ENCODE measurements around the gene ZNF425. TPM values are rescaled to one million over a fixed set of nuclear protein-coding genes. Genes with fewer than 3 reads are reported as not detected.

Gene ZNF425
- total RNA-seq = 7.0 to 7.3 TPM (median 7.2 TPM) in 3 replicates

GRCh38 chr7:149125863-149126661 lies at the start of gene ZNF425:
Gene ZNF425 (minus strand): TSS chr7:149126324. CDS start chr7:149126213, 111 bp downstream.
- Mint-ChIP-seq H3K4me1 (peaks cover 26% of the 10 kb centered on the region), H3K27ac (peak within 1 kb of the TSS; percentile 99), H3K27me3 (ENCODE audit: low read depth) (no peaks in the 10 kb centered on the region), H3K36me3 (peaks cover 12% of the 10 kb centered on the region), H3K9me3 (peaks cover 7% of the 10 kb centered on the region), H3K4me3 (peak within 1 kb of the TSS; percentile 96)
- TF ChIP-seq, protein P1, sequence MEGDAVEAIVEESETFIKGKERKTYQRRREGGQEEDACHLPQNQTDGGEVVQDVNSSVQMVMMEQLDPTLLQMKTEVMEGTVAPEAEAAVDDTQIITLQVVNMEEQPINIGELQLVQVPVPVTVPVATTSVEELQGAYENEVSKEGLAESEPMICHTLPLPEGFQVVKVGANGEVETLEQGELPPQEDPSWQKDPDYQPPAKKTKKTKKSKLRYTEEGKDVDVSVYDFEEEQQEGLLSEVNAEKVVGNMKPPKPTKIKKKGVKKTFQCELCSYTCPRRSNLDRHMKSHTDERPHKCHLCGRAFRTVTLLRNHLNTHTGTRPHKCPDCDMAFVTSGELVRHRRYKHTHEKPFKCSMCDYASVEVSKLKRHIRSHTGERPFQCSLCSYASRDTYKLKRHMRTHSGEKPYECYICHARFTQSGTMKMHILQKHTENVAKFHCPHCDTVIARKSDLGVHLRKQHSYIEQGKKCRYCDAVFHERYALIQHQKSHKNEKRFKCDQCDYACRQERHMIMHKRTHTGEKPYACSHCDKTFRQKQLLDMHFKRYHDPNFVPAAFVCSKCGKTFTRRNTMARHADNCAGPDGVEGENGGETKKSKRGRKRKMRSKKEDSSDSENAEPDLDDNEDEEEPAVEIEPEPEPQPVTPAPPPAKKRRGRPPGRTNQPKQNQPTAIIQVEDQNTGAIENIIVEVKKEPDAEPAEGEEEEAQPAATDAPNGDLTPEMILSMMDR (IDR thresholded peaks at IDR 0.05; ENCODE audit: unreplicated experiment) = peak; percentile 93
- DNase-seq (ENCODE audit: low spot score in 2 of 2, unreplicated experiment in 2 of 2) = peak; percentile 91 to 98

DNA sequence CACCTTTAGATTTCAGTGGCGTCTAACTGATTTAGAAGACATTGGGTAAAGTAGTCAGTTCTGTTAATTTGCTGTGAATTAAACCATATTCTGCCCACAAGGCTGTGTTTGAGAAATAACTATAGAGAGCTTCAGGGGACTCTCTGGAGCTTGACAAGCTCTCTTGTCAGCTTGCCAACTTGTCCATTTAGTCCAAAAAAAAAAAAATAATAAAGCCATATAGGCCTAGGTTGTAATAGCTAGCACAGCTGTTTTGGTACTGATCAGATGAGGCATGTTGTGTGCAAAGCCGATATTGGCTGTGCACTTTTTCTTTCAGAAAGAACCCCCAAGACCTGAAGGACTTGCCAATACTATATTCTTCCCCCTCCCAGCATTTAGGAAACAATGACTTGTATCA lies 49.0 kb upstream of the ZNF425 start:
- peaks cover 5% of the 10 kb centered on the region for H3K4me1 Mint-ChIP-seq

DNA sequence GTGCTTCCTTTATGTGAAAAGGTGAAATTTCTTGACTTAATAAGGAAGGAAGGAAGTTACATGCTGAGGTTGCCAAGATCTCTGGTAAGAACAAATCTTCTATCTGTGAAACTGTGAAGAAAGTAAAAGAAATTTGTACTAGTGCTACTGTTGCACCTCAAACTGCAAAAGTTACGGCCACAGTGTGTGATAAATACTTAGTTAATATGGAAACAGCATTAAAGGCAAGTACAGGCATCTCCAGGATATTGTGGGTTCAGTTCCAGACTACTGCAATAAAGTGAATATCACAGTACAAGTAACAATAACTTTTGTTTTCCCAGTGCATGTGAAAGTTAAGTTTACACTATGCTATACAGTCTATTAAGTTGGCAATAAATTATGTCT lies 46.4 kb upstream of the ZNF425 start:
- TF ChIP-seq, protein P1 (IDR thresholded peaks at IDR 0.05; ENCODE audit: unreplicated experiment) = no peak
- DNase-seq (ENCODE audit: low spot score in 2 of 2, unreplicated experiment in 2 of 2) = no peak
- H3K27me3 Mint-ChIP-seq (ENCODE audit: low read depth) = no peaks in the 10 kb centered on the region
- H3K36me3 Mint-ChIP-seq = peaks cover 29% of the 10 kb centered on the region
- H3K4me3 Mint-ChIP-seq = no peak overlapping the region
- H3K9me3 Mint-ChIP-seq = no peaks in the 10 kb centered on the region
- H3K27ac Mint-ChIP-seq = no peak overlapping the region
- H3K4me1 Mint-ChIP-seq = no peaks in the 10 kb centered on the region

More for the DNA sequence above, 49.0 kb upstream of the ZNF425 start:
- no peak overlapping the region for H3K4me3 Mint-ChIP-seq
- no peaks in the 10 kb centered on the region for H3K27me3 Mint-ChIP-seq (ENCODE audit: low read depth)
- TF ChIP-seq, protein P1 (IDR thresholded peaks at IDR 0.05; ENCODE audit: unreplicated experiment) = no peak
- no peak for DNase-seq (ENCODE audit: low spot score in 2 of 2, unreplicated experiment in 2 of 2)
- no peaks in the 10 kb centered on the region for H3K9me3 Mint-ChIP-seq
- no peak overlapping the region for H3K27ac Mint-ChIP-seq
- H3K36me3 Mint-ChIP-seq = peaks cover 42% of the 10 kb centered on the region

DNA sequence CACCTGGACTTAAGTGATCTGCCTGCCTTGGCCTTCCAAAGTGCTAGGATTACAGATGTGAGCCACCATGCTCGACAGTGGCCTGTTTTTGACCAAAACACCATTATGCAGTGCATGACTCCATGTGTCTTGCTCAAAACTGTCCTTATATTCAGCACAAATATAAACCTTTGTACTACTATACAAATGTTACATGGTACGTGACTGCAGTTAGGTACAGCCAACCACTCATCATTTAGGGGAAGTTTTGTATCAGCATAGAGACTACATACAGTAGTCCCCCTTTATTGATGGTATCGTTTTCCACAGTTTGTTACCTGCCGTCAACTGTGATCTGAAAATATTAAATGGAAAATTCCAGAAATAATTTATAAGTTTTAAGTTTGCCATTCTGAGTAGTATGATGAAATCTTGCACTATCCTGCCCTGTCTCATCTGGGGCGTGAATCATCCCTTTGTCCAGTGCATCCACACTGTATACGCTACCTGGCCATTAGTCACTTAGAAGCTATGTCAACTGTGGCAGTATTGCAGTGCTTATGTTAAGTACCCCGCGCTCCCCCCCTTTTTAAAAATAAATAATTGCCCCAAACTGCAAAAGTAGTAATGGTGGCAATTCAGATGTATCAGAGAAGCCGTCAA lies 45.9 kb upstream of the ZNF425 start:
- TF ChIP-seq, protein P1 (IDR thresholded peaks at IDR 0.05; ENCODE audit: unreplicated experiment) = no peak
- DNase-seq (ENCODE audit: low spot score in 2 of 2, unreplicated experiment in 2 of 2) = no peak
- H3K27ac Mint-ChIP-seq = no peak overlapping the region
- H3K4me1 Mint-ChIP-seq = no peaks in the 10 kb centered on the region
- H3K27me3 Mint-ChIP-seq (ENCODE audit: low read depth) = no peaks in the 10 kb centered on the region
- H3K9me3 Mint-ChIP-seq = no peaks in the 10 kb centered on the region
- H3K36me3 Mint-ChIP-seq = peaks cover 27% of the 10 kb centered on the region
- H3K4me3 Mint-ChIP-seq = no peak overlapping the region

GRCh38 chr7:149166630-149167352 lies 40.7 kb upstream of the ZNF425 start:
- TF ChIP-seq, protein P1 (IDR thresholded peaks at IDR 0.05; ENCODE audit: unreplicated experiment) = no peak
- H3K27me3 Mint-ChIP-seq (ENCODE audit: low read depth) = no peaks in the 10 kb centered on the region
- no peak for DNase-seq (ENCODE audit: low spot score in 2 of 2, unreplicated experiment in 2 of 2)
- no peak overlapping the region for H3K4me3 Mint-ChIP-seq
- H3K9me3 Mint-ChIP-seq = no peaks in the 10 kb centered on the region
- peaks cover 20% of the 10 kb centered on the region for H3K36me3 Mint-ChIP-seq
- no peak overlapping the region for H3K27ac Mint-ChIP-seq
- no peaks in the 10 kb centered on the region for H3K4me1 Mint-ChIP-seq
